NCI-H2107 (cell line): ENCODE measurements around the gene GPBP1L1.
A peak's percentile ranks its signal among the peaks of the same experiment; 100 is the strongest.
"Not testable (repeated sequence)": the region's sequence is repeated elsewhere in the genome, so short reads cannot be mapped to it uniquely, and the experiment has no call there.

Experiments
- DNase-seq: peaks from one replicate; lab custom pipeline; 2025; lab: John Stamatoyannopoulos, UW

The GPBP1L1 gene

GRCh38 chr1:45686288-45687013 is at the start of gene GPBP1L1:
Gene GPBP1L1 (minus strand): TSS chr1:45686533. CDS start chr1:45659087, 27,446 bp downstream.
- peak; percentile 95 for DNase-seq

- no peak for DNase-seq
Observed at GRCh38 chr1:45730780-45731319, 44.5 kb upstream of the GPBP1L1 start.

GRCh38 chr1:45730075-45730779 is 43.9 kb upstream of the GPBP1L1 start:
- DNase-seq: no peak

- DNase-seq: not testable (repeated sequence)
Observed at GRCh38 chr1:45726007-45726406, 39.7 kb upstream of the GPBP1L1 start.

GRCh38 chr1:45723248-45723930 is 37.1 kb upstream of the GPBP1L1 start:
- DNase-seq: no peak

- no peak for DNase-seq
Observed at GRCh38 chr1:45722809-45723208, 36.5 kb upstream of the GPBP1L1 start.

- no peak for DNase-seq
Observed at GRCh38 chr1:45721207-45721606, 34.9 kb upstream of the GPBP1L1 start.

GRCh38 chr1:45718289-45718688 is 32.0 kb upstream of the GPBP1L1 start:
- DNase-seq: no peak

GRCh38 chr1:45717386-45717785 is 31.1 kb upstream of the GPBP1L1 start:
- not testable (repeated sequence) for DNase-seq

- no peak for DNase-seq
Observed at GRCh38 chr1:45716700-45717099, 30.4 kb upstream of the GPBP1L1 start.

- DNase-seq: no peak
Observed at GRCh38 chr1:45713711-45714110, 27.4 kb upstream of the GPBP1L1 start.

GRCh38 chr1:45704637-45705036 is 18.3 kb upstream of the GPBP1L1 start:
- DNase-seq: no peak

GRCh38 chr1:45694823-45695222 is 8.5 kb upstream of the GPBP1L1 start:
- DNase-seq: no peak

- DNase-seq: not testable (repeated sequence)
Observed at GRCh38 chr1:45693811-45694210, 7.5 kb upstream of the GPBP1L1 start.

GRCh38 chr1:45687754-45688740 is 1.7 kb upstream of the GPBP1L1 start, which contains the start of gene TMEM69:
Gene TMEM69 (plus strand): TSS chr1:45688181. CDS start chr1:45691069, 2,888 bp downstream.
- peak; percentile 77 for DNase-seq

- peak; percentile 97 for DNase-seq
Observed at GRCh38 chr1:45687014-45687753, 851 bp upstream of the GPBP1L1 start.

- DNase-seq: peak; percentile 32
Observed at GRCh38 chr1:45686015-45686287, 382 bp downstream of the GPBP1L1 start.

GRCh38 chr1:45685308-45686014 is 872 bp downstream of the GPBP1L1 start:
- DNase-seq: no peak

GRCh38 chr1:45684402-45684801 is 1.9 kb downstream of the GPBP1L1 start:
- DNase-seq: no peak

GRCh38 chr1:45682942-45683341 is 3.4 kb downstream of the GPBP1L1 start:
- DNase-seq: no peak
